HG03135 (cell line): Measurements from ENCODE around the gene GPRC5C.

Experiments used
- ATAC-seq: cut with Tn5 transposase; IDR thresholded peaks from one replicate; pipeline ENCODE4 v1.9.1; 2021; ENCODE audit warnings: mild to moderate bottlenecking, moderate library complexity; ENCODE audit not compliant: unreplicated experiment

The GPRC5C gene

DNA sequence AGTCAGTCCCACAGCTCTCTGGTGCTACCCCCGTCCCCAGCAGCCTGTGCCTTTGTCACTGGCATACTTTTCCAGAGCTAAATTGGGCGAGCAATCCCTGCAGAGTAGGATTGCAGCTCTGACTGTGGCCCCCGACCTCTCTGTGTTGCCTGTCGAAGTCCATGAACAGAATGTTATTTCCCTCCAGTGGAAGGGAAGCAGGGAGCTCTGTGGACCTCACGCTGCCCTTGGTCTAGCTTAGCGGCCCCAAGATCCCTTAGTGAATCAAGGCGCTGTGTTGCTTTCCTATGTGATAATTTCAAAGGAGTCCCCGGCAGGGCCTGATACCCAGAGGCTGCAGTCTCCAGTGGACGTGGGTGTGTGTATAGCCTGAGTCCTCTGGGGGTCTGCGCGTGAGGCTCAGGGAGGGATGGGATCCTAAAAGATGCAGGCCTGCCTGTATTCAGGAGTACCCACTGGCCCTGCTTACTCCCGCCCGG is 19.1 kb downstream of the GPRC5C start:
- ATAC-seq: no peak

DNA sequence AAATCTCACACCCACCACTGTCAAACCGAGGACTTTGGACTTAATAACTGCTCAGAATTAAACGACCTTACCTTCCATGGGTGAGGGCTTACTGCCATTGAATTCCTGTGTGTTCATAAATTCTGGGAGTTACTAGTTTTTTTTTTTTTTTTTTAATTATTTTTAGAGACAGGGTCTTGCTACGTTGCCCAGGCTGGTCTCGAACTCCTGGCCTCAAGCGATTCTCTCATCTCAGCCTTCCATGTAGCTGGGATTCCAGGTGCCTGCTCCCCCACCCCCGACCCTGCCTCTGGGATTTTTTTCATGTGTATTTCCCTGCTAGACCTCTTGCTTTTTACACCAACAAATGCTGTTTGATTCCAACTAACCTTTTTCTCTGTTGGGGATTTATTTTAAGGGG is 19.7 kb downstream of the GPRC5C start:
- ATAC-seq: no peak

DNA sequence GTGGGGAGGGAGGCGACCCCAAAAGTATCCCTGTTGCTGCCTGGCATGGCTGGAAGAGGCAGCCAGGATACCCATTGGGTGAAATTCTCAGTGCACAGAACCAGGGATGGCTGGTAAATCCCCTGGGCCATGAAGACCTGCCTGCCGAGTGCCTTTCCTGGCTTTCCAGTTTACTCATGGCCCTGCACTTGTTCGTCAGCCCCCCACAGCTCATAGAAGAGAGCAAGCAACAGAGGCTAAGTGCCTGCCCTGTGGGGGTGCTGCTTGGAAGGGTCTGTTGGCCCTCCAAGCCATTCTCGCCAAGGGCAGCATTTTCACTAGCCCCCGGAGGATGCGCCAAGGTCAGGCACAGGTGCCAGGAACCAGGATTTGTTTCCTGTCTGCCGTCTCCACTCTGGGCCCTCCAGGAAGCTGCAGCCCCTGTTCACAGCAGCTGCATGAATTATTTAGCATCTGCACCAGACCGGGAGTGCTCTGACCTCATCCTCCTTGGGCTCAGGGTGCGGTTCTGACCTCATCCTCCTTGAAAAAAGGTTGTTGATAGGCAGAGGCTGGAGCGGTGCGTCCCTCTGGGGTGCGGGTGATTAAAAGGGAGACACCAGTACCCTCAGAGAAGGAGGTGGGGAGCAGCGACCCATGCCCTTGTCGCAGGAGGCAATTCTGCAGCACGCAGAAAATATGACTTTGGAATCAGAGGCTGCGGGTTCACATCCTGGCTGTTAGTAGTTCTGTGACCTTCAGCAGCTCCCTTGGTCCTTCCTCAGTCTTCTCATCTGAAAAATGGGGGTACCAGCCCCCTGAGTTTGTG is 20.3 kb downstream of the GPRC5C start:
- ATAC-seq: no peak

DNA sequence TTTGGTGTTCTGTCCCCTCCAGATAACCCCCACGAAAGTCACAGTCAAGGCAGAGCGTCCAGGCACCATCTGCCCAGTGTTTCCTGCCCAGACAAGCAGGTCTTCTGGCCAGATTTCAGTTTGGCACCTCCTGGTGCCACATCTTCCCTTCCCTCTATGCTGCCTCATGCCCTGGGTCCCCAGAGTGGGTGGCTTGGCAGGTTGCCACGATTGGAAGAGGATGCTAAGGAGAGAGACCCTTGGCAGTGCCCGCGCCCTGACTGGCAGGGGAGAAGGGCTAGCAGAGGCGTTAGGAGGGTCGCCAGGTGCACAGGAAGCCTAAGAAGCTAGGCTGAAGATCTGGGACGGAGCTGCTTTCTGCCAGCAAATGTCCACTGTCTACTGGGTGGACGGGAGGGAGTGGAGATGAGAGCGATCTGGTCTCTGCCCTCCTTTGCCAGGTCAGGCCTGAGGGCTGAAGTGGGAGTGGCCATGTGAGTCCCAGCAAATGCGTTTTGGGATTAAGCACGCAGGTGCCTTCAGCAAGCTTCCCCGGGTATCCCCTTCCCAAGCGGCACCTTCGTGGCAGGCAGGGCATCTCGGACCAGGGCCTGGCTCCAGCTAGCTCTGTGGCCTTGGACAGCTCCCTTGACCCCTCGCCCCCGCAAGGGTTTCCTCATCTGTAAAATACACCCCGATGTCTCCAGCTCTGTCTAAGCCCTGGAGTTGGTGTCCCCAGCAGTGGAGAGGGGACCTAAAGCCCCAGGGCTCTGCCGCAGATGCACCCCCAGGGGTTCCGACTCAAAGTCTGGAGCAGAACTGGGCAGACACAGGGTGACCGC is 21.2 kb downstream of the GPRC5C start:
- ATAC-seq: no peak

DNA sequence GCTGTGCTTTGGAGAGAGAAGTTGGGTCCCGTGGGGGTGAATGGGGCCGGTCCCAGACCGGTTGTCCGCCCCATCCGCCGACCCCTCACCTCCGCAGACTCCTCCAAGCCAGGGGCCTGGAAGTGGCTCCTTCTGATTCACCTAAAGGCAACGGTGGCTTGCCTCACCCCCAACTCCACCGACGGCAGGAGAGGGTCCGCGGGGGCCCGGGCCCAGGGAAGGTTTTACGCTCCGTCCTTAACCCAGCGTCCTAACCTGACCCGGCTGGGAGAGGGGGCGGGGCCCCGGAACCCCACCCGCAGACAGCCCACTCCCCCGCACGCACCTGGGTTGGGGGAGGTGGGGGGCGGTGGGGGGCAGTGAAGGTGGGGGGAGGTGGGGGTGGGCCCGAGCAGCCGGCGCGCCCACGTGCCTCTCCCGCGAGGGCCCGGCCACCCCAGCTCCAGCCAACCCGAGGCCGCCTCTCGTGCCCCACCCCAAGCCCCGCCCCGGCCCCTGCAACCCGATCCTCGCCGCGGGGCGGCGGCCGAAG is 21.8 kb downstream of the GPRC5C start:
- ATAC-seq: no peak

DNA sequence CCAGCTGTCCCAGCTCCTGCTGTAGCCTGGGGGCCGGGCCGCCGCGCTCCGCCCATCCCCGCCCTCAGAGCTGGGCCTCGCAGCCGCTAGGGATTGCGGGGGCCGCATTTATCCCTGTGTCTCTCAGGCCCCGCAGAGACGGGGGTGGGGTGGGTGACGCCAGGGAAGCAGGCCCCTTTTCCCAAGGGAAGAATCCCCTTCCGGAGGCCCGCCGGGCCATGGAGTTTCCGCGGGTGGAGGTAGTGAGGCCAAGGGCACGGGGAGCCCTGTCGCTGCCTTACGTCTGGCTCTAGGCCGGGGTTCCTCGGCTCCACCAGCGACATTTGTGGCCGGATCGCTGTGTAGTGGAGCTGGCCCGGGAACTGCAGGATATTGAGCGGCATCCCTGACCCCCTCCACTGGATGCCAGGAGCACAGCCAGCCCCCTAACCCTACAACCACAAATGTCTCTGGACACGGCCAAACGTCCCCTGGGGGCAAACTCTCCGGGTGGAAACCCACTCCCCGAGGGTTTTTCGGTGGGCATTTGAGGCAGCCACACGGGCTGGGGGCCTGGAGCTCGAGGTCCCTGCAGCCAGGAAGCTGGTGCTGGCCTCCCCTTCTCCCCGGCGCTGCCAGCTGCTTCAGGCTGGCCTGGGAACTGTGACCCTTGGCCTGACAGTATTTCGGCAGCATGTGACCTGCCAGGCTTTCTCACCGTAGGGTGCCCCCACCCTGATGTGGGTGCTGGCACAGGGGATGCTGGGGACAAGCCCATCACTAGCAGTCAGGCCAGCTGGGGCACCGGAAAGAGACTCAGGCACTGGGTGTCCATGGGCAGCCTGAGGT is 22.5 kb downstream of the GPRC5C start:
- peak; percentile 85 for ATAC-seq

DNA sequence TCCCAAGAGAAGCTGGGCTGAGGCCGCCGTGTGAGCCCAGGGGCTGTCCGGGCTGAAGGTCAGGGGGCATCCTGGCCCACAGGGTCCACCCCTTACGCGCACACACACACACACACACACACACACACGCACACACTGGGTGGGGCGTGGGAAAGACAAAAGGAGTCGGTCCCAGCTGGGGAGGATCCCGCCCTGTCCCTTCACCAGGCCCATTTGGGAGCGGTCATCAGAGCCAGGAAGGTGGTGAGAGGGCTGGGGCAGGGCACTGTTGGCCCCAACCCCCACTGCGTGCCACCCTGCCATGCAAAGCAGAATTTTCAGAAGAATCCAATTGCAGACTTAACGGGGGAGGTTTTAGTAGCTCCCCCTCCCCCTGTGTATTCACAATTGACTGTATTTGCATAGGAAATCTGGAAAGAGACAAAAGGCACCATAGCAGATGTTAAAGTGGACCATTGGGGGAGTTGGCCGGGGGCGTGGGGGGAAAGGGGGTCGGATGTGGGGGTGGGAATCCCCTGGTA is 23.2 kb downstream of the GPRC5C start:
- no peak for ATAC-seq

DNA sequence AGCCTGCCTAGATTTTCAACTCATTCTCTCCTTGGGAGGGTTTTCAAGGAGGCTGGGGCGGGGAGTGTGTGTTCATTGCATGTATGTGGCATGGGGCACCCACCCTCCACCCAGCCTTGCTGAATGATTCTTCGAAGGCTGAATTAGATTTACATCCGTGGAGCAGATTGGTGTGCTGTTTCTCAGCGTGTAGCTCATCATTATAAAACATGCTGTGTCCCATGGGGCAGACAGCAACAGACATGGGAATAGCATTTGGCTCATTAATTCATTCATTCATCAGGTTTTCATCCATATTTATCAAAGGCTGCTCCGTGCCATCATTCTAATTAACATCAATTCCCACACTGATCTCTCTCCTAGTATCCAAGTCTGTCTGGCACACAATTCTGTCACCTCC is 23.9 kb downstream of the GPRC5C start:
- no peak for ATAC-seq

DNA sequence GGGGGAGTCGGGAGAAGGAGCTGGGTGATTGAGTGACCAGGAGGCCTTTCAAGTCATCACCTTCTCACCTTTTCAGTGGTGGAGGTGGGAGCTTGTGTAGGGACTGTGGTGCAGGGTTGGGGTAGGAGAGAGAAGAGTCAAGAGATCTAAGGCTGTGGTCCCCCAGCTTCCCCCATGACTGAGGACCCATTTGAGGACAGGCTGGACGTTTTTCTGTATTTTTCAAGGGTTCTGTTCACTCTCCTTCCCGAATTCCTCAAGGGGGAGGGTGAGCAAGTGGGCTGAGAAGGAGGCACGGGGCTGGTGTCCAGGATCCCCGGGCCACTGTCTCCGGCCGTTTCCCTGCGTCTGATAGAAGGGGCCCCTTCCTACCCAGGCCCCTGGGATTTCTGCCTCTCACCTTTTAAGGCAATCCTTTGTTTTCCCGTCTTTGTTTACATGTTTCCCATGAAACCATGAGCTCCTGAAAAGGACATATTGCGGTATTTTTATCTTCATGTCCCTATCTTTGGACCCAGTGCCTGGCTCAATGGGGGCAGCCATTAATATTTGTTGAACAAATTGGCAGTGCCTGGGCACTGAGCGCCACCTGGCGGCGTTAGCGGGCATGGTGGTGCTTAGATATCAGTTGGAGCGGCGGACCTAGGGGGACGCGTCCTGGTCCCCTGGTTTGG is 25.4 kb downstream of the GPRC5C start:
- ATAC-seq: no peak

DNA sequence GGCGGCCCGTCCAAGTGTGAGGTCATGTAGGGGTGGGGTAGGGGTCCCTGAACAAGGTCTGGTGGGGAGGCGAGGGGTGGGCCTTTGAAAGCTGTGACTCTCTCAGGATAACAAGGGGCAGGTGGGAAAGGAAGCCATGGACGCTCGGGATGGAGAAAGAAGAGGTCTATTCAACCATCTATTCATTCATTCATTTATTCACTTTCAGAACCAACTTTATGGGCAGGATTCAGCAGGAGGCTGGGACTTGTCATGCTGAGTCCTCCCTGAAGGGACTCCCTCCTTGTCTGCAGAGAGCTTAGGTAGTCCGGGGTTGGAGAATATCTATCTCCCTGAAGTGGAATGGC is 25.9 kb downstream of the GPRC5C start:
- no peak for ATAC-seq

DNA sequence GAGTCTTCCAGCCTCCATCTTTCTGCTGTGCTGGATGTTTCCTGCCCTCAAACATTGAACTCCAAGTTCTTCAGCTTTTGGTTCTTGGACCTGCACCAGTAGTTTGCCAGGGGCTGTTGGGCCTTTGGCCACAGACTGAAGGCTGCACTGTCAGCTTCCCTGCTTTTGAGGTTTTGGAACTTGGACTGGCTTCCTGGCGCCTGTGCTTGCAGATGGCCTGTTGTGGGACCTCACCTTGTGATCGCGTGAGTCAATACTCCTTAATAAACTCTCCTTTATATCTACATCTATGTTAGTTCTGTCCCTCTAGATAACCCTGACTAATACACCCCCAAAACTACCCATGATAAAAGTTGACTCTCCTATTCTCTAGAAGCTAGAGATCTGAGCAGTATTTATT is 26.9 kb downstream of the GPRC5C start:
- ATAC-seq: no peak

DNA sequence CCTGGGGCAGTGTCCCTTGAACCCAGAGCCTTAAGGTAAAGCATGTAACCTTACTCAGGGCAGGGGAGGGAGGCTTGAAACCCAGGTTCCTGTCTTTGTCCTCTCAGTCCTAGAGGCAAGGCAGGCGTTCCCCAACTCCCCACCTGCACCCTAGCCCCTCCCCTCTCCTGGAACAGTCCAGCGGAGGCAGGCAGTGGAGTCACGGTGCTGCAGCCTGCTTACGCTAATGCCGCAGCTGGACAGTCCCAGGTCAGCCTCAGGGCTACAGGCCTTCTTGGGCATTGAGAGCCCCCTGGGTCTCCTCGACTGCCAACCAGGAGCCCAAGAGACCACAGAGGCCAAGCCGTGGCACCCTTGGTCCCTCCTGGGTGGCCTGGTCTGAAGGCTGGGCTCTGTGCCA is 27.7 kb downstream of the GPRC5C start:
- no peak for ATAC-seq

DNA sequence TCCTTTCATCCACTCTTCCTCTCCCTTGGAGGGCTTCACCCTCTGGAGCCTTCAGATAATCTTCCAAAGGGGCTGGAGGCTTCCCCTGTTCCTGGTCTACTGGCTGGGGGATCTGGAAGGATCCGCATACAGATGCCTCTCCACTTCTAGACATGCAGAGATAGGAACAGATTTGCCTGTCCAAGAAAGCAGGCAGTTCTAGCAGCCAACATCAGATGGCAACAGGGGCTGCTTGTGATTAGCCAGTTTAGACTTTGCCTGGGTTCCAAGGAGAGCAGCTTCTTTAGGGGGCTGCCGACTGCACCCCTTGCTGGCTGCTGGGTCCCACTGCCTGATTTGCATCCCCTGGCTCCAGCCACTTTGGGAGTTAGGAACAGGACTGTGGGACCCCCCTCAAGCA is 28.4 kb downstream of the GPRC5C start:
- ATAC-seq: no peak

DNA sequence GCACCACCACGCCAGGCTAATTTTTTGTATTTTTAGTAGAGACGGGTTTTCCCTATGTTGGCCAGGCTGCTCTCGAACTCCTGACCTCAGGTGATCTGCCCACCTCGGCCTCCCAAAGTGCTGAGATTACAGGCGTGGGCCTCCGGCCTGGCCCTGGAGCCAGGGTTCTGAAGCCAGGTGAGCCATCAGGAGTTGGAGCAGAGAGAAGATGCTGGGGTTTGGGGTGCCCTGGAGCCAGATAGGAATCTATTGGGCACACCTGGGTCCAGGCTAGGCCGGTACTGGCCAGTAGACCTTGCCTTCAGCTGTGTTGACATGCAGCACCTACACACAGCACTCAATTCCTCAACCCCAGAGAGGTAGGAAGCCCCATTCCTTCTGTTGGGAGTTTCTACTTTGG is 29.1 kb downstream of the GPRC5C start:
- no peak for ATAC-seq

DNA sequence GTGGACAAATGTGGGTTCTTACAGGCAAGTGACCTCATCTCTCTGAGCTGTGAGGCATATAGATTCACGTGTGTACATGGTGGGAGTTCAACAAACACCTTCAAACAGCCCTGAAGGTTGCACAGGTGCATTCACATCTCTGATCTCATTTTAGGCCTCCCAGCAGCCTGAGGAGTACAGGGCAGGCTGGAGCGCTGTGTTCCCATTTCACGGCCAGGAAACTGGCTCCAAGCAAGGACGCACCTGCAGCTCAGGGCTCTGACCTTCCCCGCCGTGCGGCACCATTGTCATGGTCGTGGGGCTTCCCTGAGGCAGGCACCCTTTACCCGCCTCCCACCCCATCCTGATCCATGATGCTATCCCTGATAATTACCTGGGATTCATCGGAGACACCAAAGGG is 29.7 kb downstream of the GPRC5C start:
- ATAC-seq: no peak

DNA sequence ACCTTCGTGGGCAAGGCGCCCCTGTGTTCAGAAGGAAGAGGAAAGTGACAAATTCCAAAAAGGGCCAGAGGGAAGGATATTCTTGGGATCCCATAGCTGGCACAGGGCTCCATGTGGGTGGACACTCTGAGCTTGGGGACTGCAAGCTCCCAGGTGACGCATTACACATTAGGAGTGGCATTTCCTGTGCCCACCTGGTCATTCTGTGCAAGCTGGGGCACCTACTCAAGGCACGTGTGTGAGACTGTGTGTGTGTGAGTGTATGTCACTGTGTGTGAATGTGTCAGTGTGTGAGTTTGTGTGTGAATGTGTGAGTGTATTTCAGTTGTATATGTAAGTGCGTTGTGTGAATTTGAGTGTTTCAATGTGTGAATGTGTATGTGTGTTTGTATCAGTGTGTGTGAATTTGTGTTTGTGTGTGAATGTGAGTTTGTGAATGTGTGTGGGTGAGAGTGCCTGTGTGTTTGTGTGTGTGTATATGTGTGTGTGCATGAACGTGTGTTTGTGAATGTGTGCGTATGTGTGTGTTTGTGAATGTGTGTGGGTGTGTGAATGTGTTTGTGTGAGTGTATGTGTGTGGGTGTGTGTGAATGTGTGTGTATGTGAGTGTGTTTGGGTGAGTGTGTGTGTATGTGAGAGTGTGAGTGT is 33.0 kb downstream of the GPRC5C start:
- ATAC-seq: no peak

DNA sequence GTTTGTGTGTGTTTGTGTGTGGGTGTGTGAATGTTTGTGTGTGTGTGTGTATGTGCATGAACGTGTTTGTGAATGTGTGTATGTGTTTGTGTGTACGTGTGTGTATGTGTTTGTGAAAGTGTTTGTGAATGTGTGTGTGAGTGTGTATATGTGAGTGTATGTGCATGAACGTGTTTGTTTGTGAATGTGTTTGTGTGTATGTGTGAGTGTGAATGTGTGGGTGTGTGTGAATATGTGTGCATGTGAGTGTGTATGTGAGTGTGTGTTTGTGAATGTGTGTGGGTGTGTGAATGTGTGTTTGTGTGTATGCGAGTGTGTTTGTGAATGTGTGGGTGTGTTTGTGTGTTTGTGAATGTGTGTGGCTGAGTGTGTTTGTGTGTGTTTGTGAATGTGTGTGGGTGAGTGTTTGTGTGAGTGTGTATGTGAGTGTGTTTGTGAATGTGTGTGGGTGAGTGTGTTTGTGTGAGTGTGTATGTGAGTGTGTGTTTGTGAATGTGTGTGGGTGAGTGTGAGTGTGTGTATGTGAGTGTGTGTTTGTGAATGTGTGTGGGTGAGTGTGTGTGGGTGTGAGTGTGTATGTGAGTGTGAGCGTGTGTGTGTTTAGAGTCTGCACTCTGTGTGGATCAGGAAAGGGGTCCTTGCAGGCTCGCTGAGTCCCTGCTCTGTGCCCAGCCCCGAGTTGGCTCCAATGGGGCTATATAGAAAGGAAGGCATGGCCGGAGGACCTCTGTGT is 33.7 kb downstream of the GPRC5C start:
- ATAC-seq: no peak

DNA sequence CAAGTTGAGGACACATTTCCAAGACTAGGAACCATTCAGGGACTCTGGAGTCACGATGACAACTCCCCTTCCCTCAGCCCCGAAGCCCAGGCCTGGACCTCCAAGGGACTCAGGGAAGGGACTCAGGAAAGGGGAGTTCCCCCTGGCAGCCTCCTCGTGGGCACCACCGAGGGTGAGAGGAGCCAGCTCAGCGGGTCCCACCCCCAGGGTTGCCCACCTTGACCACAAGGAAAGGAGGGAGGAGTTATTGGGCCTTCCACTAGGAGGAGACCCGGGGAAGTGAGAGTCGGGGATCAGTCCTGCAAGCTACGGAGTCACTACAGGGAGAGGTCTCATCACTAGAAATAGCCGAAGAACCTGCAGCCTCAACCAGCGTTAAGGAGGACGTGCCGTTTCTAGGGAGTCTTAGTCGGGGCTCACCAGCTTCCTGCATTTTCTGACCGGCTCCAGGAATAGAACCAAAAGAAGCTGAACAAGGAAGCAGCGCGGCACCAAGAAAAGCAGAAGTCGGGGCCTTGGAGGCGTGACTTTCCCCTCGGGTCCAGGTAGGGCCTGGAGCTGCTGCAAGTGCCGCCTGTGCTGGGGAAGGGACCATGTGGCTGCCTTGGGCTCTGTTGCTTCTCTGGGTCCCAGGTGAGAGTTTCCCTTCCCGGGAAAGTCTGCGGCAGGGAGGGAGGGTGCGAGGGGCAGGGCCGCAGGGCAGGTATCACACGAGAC is 34.4 kb downstream of the GPRC5C start, which contains the start of gene CD300A:
Gene CD300A (plus strand): TSS at position 524 of the 717 bp plus-strand sequence. CDS start 70 bp downstream, at position 594.
- ATAC-seq: no peak
